Endothelial cell (in vitro differentiated cells): Measurements from ENCODE around the gene CXCL8. TPM values are rescaled to one million over a fixed set of nuclear protein-coding genes. Genes with fewer than 3 reads are reported as not detected.
"Not testable (repeated sequence)": the region's sequence is repeated elsewhere in the genome, so short reads cannot be mapped to it uniquely, and the experiment has no call there.

Experiments
- DNase-seq: peaks from one replicate; pipeline ENCODE4 v3.0.0; 2021; ENCODE audit warnings: low spot score
- H3K27ac Mint-ChIP-seq: one replicate; pipeline ENCODE4 v1.8.0; 2021; ENCODE audit warnings: mixed read lengths, inconsistent platforms; ENCODE audit not compliant: unreplicated experiment
- H3K27me3 Mint-ChIP-seq: one replicate; pipeline ENCODE4 v1.8.0; 2021; ENCODE audit warnings: mild to moderate bottlenecking, moderate library complexity, mixed read lengths, inconsistent platforms; ENCODE audit not compliant: unreplicated experiment
- H3K36me3 Mint-ChIP-seq: one replicate; pipeline ENCODE4 v1.8.0; 2021; ENCODE audit warnings: mild to moderate bottlenecking, low read depth, mixed read lengths, inconsistent platforms; ENCODE audit not compliant: unreplicated experiment
- H3K4me1 Mint-ChIP-seq: one replicate; pipeline ENCODE4 v1.8.0; 2021; ENCODE audit warnings: mild to moderate bottlenecking, mixed read lengths, inconsistent platforms; ENCODE audit not compliant: unreplicated experiment
- H3K4me3 Mint-ChIP-seq: one replicate; pipeline ENCODE4 v1.8.0; 2021; ENCODE audit warnings: mild to moderate bottlenecking, mixed read lengths, inconsistent platforms; ENCODE audit not compliant: unreplicated experiment
- H3K9me3 Mint-ChIP-seq: one replicate; pipeline ENCODE4 v1.8.0; 2021; ENCODE audit warnings: mixed read lengths, inconsistent platforms; ENCODE audit not compliant: unreplicated experiment
- total RNA-seq: library from RNA; stranded (reverse); fragmentation: NEBNext Ultra II Directional; extraction: Animal tissue kit (Norgen Biotek cat#: 25700); gene quantifications from one replicate; pipeline ENCODE4 v1.2.1, GENCODE V29; 2021; ENCODE audit not compliant: unreplicated experiment
- TF ChIP-seq, protein P1 (sequence below): fragments of 200-600 bp; sonication (generic); IDR thresholded peaks from one replicate; pipeline ENCODE4 v1.5.0; 2021; ENCODE audit warnings: antibody characterized with exemption; ENCODE audit not compliant: unreplicated experiment

CXCL8 gene
- total RNA-seq, 1 donor from 2014 or later: not detected

DNA sequence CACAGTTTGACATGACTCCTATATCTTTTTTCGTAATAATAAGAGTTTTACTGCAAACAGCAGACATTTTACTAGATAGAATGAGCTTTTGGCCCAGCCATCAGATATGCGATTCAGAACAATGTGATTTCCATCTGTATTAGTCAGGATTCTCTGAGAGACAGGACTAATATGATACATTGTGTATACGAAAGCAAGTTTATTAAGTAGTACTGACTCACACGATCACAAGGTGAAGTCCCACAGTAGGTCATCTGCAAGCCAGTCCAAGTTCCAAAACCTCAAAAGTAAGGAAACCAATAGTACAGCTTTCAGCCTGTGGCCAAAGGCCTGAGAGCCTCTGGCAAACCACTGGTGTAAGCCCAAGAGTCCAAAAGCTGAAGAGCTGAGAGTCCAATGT lies 24.1 kb downstream of the CXCL8 start:
- no peak for DNase-seq
- TF ChIP-seq, protein P1, sequence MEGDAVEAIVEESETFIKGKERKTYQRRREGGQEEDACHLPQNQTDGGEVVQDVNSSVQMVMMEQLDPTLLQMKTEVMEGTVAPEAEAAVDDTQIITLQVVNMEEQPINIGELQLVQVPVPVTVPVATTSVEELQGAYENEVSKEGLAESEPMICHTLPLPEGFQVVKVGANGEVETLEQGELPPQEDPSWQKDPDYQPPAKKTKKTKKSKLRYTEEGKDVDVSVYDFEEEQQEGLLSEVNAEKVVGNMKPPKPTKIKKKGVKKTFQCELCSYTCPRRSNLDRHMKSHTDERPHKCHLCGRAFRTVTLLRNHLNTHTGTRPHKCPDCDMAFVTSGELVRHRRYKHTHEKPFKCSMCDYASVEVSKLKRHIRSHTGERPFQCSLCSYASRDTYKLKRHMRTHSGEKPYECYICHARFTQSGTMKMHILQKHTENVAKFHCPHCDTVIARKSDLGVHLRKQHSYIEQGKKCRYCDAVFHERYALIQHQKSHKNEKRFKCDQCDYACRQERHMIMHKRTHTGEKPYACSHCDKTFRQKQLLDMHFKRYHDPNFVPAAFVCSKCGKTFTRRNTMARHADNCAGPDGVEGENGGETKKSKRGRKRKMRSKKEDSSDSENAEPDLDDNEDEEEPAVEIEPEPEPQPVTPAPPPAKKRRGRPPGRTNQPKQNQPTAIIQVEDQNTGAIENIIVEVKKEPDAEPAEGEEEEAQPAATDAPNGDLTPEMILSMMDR: no peak
- Mint-ChIP-seq H3K4me3 (no peak overlapping the region), H3K27ac (no peak overlapping the region), H3K4me1 (peaks cover 18% of the 10 kb centered on the region), H3K36me3 (no peaks in the 10 kb centered on the region), H3K27me3 (peaks cover 4% of the 10 kb centered on the region), H3K9me3 (no peaks in the 10 kb centered on the region)

DNA sequence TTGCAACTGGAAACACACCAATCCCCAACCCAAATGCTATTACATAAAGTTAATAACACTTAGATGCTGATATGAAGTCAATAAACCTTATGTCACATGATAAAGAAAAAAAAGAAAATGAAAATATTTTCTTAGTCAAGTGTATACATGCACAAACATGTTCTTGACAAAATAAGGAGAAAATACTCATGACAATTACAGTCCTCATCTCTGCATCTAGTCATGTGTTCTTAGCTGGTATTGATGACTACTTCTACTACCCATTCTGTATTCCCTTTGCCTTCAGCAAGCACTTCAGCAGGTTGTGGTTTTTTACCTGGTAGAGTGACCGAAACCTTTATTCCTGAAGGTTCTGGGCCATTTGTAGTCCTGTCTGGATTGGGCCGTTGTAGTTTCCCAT lies 24.9 kb downstream of the CXCL8 start:
- DNase-seq: no peak
- no peak overlapping the region for H3K4me3 Mint-ChIP-seq
- peaks cover 4% of the 10 kb centered on the region for H3K27me3 Mint-ChIP-seq
- TF ChIP-seq, protein P1: no peak
- H3K4me1 Mint-ChIP-seq: peaks cover 18% of the 10 kb centered on the region
- H3K9me3 Mint-ChIP-seq: no peaks in the 10 kb centered on the region
- no peaks in the 10 kb centered on the region for H3K36me3 Mint-ChIP-seq
- no peak overlapping the region for H3K27ac Mint-ChIP-seq

DNA sequence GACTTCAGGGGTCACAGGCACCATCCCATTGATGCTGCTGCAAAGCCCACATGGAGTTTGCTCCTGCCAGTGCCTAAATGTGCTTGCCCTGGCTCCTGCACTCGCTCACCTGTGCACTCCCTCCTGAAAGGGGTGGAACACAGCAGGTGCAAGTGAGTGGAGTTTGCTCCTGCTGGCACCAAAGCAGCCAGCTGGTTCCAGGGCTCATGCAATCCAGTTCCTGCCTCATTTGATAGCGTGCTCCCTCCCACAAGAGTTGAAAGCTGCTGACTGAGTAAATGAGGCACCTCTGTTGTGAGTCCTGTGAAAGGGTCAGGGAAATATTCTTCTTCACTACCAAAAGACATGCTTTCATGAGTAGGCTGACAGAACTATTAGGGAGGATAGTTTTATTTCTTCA lies 30.5 kb downstream of the CXCL8 start:
- Mint-ChIP-seq H3K36me3 (no peaks in the 10 kb centered on the region), H3K27me3 (peaks cover 3% of the 10 kb centered on the region), H3K4me3 (no peak overlapping the region), H3K4me1 (no peaks in the 10 kb centered on the region), H3K9me3 (no peaks in the 10 kb centered on the region), H3K27ac (no peak overlapping the region)
- TF ChIP-seq, protein P1: no peak
- DNase-seq: no peak

DNA sequence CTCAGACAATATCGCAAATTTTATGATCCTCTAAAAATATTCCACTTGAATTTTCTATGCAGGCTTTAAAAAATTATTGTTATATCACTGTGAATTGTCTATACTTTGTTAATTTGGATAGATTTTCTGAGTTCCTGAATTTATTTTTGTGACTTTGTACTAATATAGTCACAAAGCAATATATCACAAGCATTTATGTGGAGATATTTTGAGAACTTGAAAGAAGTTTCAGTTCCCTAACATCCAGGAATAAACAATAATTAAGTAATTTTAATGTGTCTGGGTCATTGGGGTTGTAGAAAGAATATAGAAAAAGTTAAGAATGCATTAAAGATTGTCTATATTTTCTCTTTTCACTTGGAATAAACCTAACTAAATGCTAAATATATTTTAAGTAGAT lies 32.0 kb downstream of the CXCL8 start:
- H3K4me3 Mint-ChIP-seq: no peak overlapping the region
- no peak for DNase-seq
- no peaks in the 10 kb centered on the region for H3K9me3 Mint-ChIP-seq
- no peaks in the 10 kb centered on the region for H3K4me1 Mint-ChIP-seq
- TF ChIP-seq, protein P1: no peak
- H3K36me3 Mint-ChIP-seq: no peaks in the 10 kb centered on the region
- H3K27me3 Mint-ChIP-seq: peaks cover 3% of the 10 kb centered on the region
- no peak overlapping the region for H3K27ac Mint-ChIP-seq

DNA sequence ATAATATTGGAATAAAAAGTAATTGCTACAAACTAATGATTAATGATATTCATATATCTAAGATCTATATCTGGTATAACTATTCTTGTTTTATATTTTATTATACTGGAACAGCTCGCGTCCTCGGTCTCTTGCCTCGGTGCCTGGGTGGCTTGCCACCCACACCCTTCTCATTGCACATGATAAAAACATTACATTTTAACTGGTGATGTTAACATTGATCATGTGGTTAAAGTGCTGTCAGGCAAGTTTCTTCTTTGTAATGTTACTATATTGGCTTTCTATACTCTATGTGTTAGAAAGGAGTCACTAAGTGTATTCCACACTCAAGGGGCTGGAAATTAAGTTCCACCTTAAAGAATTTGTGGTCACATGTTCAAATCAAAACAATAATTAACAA lies 34.0 kb downstream of the CXCL8 start:
- H3K27ac Mint-ChIP-seq, H3K27me3 Mint-ChIP-seq, H3K4me3 Mint-ChIP-seq, H3K9me3 Mint-ChIP-seq, DNase-seq, H3K4me1 Mint-ChIP-seq, H3K36me3 Mint-ChIP-seq: not testable (repeated sequence)

DNA sequence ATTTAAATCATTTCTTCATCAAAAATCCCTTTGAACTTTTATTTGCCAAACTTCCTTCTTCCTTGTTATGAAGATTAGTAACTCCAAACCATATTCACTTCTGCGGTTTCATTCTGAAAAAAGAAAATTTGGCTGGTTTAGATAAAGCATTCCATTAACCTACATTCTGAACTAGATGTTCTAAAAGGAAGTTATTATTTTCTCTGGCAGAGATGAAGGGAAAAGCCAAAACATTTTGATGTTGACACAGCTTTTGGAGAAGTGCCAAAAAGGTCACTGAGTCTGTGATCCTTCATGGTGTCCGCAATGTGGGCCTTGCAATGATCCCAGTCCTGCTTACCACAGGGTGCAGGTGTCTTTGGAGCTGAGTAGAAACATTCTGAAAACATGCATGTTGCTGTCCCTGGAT lies 36.0 kb downstream of the CXCL8 start:
- Mint-ChIP-seq H3K4me1 (no peaks in the 10 kb centered on the region), H3K27ac (no peak overlapping the region), H3K4me3 (no peak overlapping the region), H3K36me3 (no peaks in the 10 kb centered on the region), H3K9me3 (no peaks in the 10 kb centered on the region), H3K27me3 (peaks cover 1% of the 10 kb centered on the region)
- no peak for DNase-seq
- TF ChIP-seq, protein P1: no peak
